ENCODE data around the gene TRAT1. TPM values are rescaled to one million over a fixed set of nuclear protein-coding genes. Genes with fewer than 3 reads are reported as not detected.

Gene TRAT1
- total and polyA plus RNA-seq, 9 donors, result 0.15 to 1.7 (median 0.55) TPM; not detected in 3

- WGBS, 3 donors, result 51 to 62% (median 62%) methylated on average over 3 of the region's 3 CpGs
These were observed 15.8 kb downstream of the TRAT1 start for GRCh38 chr3:108838436-108838835.

GRCh38 chr3:108845709-108846293, 23.2 kb downstream of the TRAT1 start:
- TF ChIP-seq EP300 (IDR thresholded peaks at IDR 0.05), result no peak
- no peak for TF ChIP-seq POLR2A (IDR thresholded peaks at IDR 0.05)
- no peak for TF ChIP-seq CTCF (IDR thresholded peaks at IDR 0.05)
- Histone ChIP-seq H3K27me3 (no peaks in the 10 kb centered on the region), H3K27ac (no peak overlapping the region), H3K36me3 (no peaks in the 10 kb centered on the region), H3K9me3 (no peaks in the 10 kb centered on the region), H3K4me3 (no peak overlapping the region), H3K4me1 (ENCODE audit: insufficient read depth) (no peaks in the 10 kb centered on the region)
- WGBS, 3 donors, result 67 to 78% (median 70%) methylated on average over 5 of the region's 5 CpGs
- intact Hi-C loops (cut with DNase I), result no loop called here
- no peak for DNase-seq

More at GRCh38 chr3:108838436-108838835, 15.8 kb downstream of the TRAT1 start:
- DNase-seq, result no peak
- no peaks in the 10 kb centered on the region for H3K4me1 ChIP-seq (ENCODE audit: insufficient read depth)
- no peaks in the 10 kb centered on the region for H3K9me3 ChIP-seq
- H3K27ac ChIP-seq, result no peak overlapping the region
- TF ChIP-seq CTCF (IDR thresholded peaks at IDR 0.05), result no peak
- TF ChIP-seq EP300 (IDR thresholded peaks at IDR 0.05), result no peak
- no peak for TF ChIP-seq POLR2A (IDR thresholded peaks at IDR 0.05)
- H3K36me3 ChIP-seq, result no peaks in the 10 kb centered on the region
- intact Hi-C loops (cut with DNase I), result no loop called here
- no peaks in the 10 kb centered on the region for H3K27me3 ChIP-seq
- H3K4me3 ChIP-seq, result no peak overlapping the region

- WGBS, 3 donors, result 89 to 94% (median 93%) methylated on average over 2 of the region's 2 CpGs
These were observed 24.6 kb downstream of the TRAT1 start for GRCh38 chr3:108847187-108847586.

GRCh38 chr3:108849075-108849474, 26.5 kb downstream of the TRAT1 start:
- no peaks in the 10 kb centered on the region for H3K27me3 ChIP-seq

More at GRCh38 chr3:108847187-108847586, 24.6 kb downstream of the TRAT1 start:
- Histone ChIP-seq H3K4me3 (no peak overlapping the region), H3K4me1 (ENCODE audit: insufficient read depth) (no peaks in the 10 kb centered on the region), H3K36me3 (no peaks in the 10 kb centered on the region), H3K27ac (no peak overlapping the region), H3K27me3 (no peaks in the 10 kb centered on the region), H3K9me3 (no peaks in the 10 kb centered on the region)
- DNase-seq, result no peak
- TF ChIP-seq CTCF (IDR thresholded peaks at IDR 0.05) (no peak), EP300 (IDR thresholded peaks at IDR 0.05) (no peak), POLR2A (IDR thresholded peaks at IDR 0.05) (no peak)
- intact Hi-C loops (cut with DNase I), result no loop called here

More at GRCh38 chr3:108849075-108849474, 26.5 kb downstream of the TRAT1 start:
- DNase-seq, result no peak
- WGBS, 3 donors, result 72 to 87% (median 82%) methylated on average over 1 of the region's 1 CpG
- no peak overlapping the region for H3K4me3 ChIP-seq
- no peak overlapping the region for H3K27ac ChIP-seq
- no peaks in the 10 kb centered on the region for H3K36me3 ChIP-seq
- no peaks in the 10 kb centered on the region for H3K9me3 ChIP-seq
- TF ChIP-seq EP300 (IDR thresholded peaks at IDR 0.05), result no peak
- no peak for TF ChIP-seq POLR2A (IDR thresholded peaks at IDR 0.05)
- TF ChIP-seq CTCF (IDR thresholded peaks at IDR 0.05), result no peak
- intact Hi-C loops (cut with DNase I), result no loop called here
- H3K4me1 ChIP-seq (ENCODE audit: insufficient read depth), result no peaks in the 10 kb centered on the region
